ENCODE data around the gene SLCO4A1.
"Not testable (repeated sequence)": the region's sequence is repeated elsewhere in the genome, so short reads cannot be mapped to it uniquely, and the experiment has no call there.

Gene SLCO4A1

DNA sequence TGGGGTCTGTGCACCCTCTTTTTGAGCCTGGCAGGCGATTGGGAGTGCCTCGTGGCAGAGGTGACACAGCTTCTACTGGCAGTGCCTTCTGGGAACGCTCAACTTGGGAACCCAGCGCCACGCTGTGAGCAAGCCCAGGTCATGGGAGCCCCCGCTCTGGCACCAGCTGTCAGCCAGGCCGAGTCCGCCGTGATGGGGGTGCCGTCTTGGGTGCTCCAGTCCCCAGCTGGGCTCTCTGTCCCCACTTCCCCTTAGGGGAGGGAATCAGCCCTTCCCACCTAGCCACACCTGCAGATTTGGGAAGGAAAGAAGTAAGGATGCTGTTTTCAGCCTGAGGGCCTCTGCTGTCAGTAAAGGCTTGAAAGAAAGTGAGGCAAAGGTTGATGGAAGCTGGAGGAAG is 35.4 kb downstream of the SLCO4A1 start:
- in situ Hi-C loops (cut with MboI; ENCODE audit: low sequenced_read_pairs) = no loop called here

DNA sequence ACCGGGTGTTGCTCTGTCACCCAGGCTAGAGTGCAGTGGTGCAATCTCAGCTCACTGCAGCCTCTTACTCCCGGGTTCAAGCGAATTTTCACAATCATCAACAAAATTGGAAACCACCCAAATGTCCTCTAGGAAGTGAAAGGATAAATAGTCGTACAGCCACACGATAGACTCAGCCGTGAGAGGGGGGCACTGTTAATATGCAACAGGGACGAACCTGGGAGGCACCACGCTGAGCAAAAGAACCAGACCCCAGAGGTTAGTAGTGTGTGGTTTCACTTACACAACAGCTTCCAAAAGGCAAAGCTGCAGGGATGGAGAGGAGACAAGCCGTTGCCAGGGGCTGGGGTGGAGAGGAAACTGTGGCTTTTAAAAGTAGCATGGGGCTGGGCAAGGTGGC is 36.2 kb downstream of the SLCO4A1 start:
- in situ Hi-C loops (cut with MboI; ENCODE audit: low sequenced_read_pairs) = no loop called here

DNA sequence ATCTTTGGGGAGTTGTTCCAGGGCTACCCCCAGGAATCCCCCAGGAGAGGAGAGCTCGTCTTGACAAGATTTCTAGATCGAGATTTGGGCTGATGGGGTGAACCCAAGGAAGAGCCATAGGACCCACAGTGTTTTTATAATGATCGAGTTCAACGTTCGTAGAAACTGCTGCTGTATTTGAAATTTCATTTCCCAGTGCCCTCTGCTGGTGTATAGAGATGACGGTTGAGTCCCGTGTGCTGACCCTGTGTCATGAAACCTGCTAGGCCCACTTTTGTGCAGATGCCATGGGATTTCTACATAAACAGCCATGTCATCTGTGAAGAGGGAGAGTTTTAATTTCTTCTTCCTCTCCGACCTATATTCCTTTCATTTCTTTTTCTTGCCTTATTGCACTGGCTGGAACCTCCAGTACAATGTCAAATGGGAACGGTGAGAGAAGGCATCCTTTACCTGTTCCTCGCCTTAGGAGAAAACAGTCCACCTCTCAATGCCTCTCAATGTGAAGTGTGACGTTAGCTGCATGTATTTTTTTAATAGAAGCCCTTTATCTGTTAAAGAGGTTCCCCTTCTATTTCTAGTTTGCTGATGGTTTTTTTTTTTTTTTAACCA is 37.8 kb downstream of the SLCO4A1 start:
- in situ Hi-C loops (cut with MboI; ENCODE audit: low sequenced_read_pairs) = no loop called here

DNA sequence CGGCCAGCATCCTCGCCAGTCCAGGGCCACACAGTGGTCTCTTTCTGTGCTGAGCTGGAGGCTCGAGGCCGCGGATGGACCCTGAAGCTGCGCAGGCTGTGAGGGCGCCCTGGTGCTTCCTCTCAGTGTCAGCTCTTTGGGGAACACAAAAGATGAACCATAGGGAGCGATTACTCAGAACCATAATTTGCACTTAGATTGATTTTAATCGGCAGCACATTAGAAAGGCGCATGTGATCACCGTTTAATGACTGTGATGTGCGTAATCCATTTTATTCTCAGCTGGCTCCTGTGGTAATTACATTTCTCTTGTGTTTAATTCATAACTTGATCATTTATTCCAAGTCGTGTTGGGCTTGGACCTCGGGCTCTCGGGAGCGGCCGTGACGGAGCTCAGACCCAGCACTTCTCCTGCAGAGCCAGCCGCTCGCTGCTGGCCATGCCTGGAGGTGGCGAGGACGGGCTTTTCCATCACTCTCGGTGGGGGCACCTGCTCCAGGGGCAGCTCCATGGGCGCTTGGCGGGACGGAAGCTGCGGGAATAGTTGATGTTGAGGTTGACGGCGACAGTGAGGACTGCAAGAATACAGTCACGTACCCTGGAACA is 40.7 kb downstream of the SLCO4A1 start:
- in situ Hi-C loops (cut with MboI; ENCODE audit: low sequenced_read_pairs) = no loop called here

DNA sequence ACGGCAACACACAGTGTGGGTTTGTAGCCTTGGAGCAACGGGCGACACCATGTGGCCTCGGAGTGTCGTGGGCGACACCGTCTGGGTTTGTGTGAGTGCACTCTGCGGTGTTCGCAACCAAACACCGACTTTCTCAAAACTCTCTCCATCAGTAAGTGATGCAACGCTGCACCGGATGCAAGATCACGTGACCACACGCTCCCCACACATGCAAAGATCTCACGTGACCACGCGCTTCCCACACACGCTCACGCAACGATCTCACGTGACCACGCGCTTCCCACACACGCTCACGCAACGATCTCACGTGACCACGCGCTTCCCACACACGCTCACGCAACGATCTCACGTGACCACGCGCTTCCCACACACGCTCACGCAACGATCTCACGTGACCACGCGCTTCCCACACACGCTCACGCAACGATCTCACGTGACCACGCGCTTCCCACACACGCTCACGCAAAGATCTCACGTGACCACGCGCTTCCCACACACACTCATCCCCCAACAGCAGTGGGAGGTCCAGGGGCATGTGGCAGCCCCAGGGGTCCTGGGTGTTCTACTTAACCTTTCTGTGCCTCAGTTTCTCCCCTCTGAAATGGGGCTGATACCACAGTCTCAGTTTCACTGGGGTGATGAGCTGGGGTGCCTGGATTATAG is 41.5 kb downstream of the SLCO4A1 start:
- in situ Hi-C loops (cut with MboI; ENCODE audit: low sequenced_read_pairs) = not testable (repeated sequence)

DNA sequence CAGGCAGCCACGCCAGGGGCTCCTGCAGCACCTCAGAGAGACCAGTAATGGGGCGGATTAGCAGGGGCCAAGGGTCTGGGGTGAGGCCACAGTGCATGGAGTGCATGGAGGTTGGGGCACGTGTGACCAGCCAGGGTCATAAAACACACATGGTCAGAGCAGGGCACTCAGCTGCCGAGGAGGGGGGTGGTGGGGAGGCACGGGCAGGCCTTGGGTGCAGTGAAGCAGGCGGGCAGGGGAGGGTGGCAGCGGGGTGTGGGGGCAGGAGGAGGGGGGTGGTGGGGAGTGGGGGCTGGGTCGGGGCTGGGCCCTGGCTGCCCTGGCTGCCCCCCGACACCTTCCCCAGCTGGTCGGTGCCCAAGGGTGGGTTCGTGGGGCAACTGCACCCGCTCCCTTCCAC is 42.7 kb downstream of the SLCO4A1 start:
- in situ Hi-C loops (cut with MboI; ENCODE audit: low sequenced_read_pairs) = no loop called here

DNA sequence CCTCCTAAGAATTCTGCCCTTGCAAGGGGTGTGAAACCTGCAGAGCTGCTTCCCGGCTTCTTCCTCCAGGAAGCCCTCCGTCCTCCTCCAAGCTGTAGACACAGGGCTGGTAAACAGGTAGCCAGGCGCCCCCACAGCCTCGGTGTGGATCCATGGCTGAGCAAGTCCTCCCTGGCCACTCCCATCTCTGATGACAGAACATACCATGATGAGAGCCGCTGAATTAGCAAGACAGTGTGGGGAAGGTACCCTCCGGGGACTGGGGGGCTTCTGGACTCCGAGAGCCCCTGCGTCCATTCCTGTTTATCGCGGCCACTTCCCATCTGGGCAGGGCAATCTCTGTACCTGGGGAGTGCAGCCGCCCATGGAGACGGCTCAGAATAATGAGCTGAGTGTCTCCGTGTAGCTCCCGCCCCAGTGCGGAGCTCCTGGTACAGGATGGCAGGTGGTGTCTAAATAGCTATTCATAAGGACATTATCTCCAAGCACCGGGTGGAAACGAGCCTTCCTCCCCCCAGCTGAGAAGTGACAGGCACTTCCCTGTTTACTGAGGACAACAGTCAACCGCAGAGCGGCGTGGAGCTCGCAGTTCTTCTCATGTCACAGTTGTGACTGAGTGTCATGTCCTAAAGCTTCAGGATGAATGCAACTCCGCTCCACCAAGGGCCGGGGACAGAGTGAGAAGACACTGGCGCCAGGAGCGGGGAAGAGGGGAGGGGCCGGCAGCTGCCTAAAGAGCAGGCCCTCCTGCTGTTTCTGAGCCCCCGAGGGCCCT is 43.7 kb downstream of the SLCO4A1 start:
- in situ Hi-C loops (cut with MboI; ENCODE audit: low sequenced_read_pairs) = no loop called here

DNA sequence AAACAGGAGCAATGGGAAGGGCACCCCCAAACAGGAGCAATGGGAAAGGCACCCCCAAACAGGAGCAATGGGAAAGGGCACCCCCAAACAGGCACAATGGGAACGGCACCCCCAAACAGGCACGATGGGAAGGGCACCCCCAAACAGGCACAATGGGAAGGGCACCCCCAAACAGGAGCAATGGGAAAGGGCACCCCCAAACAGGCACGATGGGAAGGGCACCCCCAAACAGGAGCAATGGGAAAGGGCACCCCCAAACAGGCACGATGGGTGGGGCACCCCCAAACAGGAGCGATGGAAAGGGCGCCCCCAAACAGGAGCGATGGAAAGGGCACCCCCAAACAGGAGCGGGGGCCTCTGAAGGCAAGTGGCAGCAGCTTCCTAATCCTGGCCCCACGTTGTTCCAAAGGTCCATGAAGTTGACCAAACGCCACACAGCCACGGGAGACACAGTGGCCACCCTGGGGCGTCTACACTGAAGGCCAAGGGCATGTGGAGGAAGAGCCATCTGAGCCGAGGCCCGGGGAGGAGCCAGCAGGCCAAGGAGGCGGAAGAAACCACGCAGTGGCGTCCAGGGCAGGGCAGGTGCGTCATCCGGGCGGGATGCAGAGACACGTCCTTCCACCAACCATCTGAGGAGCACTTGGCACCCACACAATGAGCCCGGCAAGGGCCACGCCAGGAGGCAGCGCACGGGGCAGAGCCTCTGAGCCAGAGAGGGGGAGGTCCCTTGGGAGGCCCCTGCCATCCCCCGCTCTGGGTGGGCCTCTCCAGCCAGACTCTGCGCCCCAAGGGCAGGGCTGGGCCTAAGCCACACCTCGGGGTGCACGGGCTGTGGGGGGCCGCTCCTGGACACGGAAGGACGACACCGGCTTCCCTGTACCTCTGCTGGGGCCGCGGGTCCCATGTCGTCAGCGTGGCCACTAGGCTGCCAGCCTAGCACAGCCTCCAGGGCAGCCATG is 44.8 kb downstream of the SLCO4A1 start:
- in situ Hi-C loops (cut with MboI; ENCODE audit: low sequenced_read_pairs) = no loop called here

DNA sequence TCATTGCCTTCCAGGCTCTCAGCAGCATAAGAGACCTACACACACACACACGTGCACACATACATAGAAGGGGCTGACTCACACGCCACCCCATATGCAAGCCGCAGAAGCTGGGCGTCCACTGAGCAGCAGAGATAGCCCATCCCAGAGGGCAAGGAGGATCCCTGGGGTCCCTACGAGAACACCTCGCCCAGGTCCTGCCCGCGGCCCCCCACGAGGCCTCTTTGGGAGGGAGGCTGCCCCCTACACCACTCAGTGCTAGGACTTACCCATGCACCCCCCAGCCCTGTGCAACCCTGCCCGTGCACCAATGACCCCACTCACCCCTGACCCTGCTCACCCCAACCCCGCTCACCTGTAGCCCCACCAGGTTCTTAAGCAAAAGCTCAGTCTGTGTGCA is 45.8 kb downstream of the SLCO4A1 start:
- in situ Hi-C loops (cut with MboI; ENCODE audit: low sequenced_read_pairs) = no loop called here

DNA sequence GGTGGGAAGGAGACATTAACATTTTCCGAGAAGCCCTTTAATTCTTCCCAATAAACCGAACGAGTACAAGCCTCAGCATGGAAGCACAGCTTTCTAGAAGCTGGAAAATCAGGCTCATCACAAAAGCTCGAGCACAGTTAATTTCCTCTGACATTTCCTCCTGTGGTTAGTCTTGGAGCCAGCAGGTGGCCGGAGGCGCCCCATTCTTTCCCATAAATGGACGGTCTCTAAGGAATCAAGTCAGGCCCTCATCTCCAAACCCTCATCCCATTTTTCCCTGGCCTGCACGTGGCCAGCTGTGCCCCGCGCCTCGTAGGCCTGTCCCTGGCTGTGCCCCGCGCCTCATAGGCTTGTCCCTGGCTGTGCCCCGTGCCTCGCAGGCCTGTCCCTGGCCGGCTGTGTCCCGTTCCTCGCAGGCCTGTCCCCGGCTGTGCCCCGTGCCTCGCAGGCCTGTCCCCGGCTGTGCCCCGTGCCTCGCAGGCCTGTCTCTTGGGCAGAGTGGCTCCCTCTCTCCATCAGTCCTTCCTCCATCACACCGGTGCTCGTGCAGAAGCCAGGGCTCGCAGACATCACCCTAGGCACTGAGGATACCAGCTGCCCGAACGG is 46.7 kb downstream of the SLCO4A1 start:
- in situ Hi-C loops (cut with MboI; ENCODE audit: low sequenced_read_pairs) = no loop called here

DNA sequence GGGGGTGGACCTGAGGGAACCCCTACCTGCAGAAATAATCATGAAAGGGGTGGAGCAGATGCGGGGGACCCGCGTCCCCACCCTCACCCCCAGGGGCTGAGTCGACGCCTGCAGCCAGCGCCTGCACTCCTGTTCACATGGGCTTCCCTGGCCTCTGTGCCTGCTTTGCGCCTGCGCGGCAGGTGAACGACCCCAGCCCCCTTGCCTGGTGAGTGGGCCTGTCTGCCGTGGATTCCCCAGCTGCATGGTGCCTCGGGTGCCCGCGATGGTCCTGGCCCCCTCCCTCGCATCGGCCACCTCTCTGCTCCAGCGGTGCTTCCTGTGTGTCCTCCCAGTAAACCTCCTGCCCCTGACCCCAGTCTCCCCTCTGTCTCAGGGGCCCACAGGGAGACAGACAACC is 47.6 kb downstream of the SLCO4A1 start:
- in situ Hi-C loops (cut with MboI; ENCODE audit: low sequenced_read_pairs) = no loop called here

DNA sequence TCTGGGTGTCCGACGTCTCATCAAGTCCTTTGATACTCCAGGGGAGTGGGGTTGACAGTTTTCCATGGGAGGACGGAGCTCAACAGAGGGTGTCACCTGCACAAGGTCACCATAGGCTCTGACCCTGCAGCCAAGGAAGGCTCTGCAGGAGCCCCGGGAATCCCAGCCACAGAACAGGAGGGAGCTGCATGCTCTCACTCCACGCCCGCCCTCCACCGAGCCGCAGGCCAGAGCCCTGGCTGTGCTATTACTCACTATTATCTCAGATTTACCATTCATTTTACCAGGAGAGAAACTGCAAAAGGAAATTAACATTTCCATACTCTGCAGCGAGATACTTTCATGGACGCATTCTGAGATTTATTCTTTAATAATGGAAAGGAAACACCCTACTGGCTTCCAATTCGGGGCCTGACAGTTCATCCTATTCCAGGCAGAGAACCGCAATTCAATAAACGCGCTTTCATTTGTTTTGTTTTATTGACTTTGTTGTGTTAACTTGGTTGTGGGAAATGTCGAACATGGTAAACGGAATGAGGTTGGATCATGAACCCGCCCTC is 48.0 kb downstream of the SLCO4A1 start:
- in situ Hi-C loops (cut with MboI; ENCODE audit: low sequenced_read_pairs) = no loop called here

DNA sequence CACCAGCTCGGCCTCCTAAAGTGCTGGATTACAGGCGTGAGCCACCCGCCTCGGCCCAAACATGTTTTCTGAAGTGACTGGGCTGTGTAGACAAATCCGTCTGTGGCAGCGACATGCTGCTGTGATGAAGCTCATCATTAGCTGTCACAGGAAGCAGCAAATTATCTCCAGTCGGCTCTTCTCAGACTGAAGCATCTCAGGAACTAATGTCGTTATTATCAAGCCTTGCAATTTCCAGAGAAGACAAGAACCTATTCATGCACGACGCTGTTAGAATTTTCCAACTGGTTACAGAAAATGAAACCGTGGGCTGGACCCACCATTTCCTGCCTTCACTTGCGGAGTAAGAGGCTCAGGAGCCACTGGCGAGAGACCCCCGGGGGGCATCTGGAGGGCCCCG is 49.2 kb downstream of the SLCO4A1 start:
- in situ Hi-C loops (cut with MboI; ENCODE audit: low sequenced_read_pairs) = no loop called here

DNA sequence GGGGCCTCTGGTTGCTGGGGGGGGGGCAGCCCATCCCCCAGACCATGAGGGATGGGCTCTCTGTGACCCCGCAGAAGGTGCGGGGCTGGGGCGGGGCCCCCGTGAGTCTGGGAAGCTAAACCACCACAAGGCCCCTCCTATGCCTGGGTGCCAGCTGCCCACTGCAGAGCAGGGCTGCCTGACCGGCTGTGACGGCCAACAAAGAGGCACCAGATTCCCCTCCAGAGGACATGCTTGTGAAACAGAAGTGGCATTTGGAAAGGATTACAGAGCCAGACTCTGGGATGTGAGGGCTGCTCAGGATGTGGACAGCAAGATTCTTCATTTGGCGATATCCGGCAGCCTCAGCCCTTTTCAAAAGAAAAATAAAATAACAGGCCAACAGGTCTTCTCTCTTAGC is 49.9 kb downstream of the SLCO4A1 start:
- in situ Hi-C loops (cut with MboI; ENCODE audit: low sequenced_read_pairs) = no loop called here

DNA sequence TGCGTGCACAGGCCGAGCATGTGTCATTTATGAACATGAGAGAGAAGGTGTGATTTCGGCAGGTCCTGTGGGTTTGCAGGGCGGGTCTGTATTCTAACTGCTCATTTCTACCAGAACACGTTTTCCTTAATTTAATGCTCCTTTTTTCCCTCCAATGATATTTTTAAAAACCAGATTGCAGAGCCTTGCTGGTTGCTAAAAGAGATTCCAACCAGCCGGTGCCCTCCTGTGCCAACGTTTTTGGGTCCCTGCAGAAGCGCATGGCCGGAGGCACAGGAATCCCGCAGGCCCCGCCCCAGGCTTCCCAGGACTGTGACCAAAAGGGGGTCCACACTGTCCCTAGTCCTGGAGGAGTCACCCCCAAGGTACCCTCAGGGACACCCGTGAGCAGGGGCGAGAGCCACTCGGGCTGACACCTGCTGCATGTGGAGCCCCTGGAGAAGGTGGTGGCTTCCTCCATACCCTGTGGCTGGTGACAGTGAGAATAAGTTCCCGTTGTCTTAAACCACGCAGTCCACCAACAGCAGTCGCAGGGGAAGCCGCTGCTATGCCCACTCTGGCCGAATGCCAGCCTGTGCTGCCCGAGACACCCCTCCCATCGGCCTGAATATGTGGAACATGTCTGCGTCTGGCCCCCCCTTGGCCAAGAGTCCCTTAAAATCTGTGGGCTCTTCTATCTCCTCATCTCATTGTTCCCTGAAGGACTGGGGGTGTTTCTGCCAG is 50.7 kb downstream of the SLCO4A1 start:
- in situ Hi-C loops (cut with MboI; ENCODE audit: low sequenced_read_pairs) = no loop called here

DNA sequence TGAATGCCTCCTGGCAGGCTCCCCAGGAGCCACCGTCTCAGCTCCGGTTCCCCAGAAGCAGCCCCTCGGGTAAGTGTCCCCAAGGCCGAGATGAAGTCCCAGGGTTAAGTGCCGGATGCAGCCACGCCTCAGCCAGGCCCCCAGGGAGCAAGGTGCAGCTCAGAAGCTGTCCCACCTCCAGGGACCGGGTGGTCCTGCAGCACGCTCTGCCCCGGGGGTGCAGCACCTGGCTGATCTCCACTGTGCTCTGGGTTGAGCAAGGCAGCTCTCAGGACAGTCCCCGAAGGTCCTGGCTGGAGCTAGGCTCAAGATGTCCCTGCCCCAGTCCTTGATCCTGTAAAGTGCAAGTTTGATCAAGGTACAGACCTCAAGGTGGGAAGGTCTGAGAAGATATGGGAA is 51.2 kb downstream of the SLCO4A1 start:
- in situ Hi-C loops (cut with MboI; ENCODE audit: low sequenced_read_pairs) = no loop called here

DNA sequence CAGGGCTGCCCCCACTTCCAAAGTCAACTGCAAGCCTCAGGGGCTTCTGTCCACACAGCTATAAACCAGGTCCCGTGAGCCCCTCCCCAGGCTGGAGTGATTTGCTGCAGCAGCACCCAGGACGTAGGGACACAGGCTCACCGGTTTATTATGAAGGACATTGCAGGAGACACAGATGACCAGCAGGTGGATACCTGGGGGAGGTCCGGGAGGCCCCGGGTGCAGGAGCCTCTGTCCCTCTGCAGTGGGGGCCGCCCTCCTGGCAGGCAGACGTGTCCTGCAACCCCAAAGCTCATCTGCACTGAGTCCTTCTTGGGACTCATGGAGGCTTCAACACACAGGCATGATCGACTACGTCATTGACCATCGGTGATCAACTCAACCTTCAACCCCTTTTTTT is 51.8 kb downstream of the SLCO4A1 start:
- in situ Hi-C loops (cut with MboI; ENCODE audit: low sequenced_read_pairs) = no loop called here

DNA sequence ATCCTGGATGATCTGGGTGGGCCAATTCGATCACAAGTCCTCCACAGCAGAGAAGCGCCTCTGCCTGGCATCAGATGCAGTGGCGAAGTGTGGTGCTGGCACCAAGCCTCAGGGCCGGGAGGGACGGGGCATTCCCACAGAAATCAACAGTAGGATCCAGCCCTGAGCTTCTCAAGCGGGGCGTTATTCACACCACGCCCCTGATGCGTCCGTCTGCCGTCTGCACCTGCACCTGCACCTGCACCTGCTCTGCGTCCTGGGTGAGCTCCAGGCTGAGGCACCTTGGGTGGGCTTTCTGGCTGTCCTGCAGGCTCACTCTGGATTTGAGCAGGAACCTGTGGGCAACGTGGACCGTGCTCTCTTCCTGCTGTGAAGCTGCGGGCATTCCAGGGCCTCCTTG is 52.6 kb downstream of the SLCO4A1 start:
- in situ Hi-C loops (cut with MboI; ENCODE audit: low sequenced_read_pairs) = no loop called here

Measured in HL-60/S4 treated with retinoic acid at 250 ng/mL for 4 days and 3 days (cell line).